ENCODE results near the gene SMIM24.
A peak's percentile ranks its signal among the peaks of the same experiment; 100 is the strongest.
"Not testable (repeated sequence)": the region's sequence is repeated elsewhere in the genome, so short reads cannot be mapped to it uniquely, and the experiment has no call there.

The SMIM24 gene

GRCh38 chr19:3480383-3481091 lies at the start of gene SMIM24:
Gene SMIM24 (minus strand): TSS chr19:3480525. CDS start chr19:3480463, 62 bp downstream.
- TF ChIP-seq, protein P1, sequence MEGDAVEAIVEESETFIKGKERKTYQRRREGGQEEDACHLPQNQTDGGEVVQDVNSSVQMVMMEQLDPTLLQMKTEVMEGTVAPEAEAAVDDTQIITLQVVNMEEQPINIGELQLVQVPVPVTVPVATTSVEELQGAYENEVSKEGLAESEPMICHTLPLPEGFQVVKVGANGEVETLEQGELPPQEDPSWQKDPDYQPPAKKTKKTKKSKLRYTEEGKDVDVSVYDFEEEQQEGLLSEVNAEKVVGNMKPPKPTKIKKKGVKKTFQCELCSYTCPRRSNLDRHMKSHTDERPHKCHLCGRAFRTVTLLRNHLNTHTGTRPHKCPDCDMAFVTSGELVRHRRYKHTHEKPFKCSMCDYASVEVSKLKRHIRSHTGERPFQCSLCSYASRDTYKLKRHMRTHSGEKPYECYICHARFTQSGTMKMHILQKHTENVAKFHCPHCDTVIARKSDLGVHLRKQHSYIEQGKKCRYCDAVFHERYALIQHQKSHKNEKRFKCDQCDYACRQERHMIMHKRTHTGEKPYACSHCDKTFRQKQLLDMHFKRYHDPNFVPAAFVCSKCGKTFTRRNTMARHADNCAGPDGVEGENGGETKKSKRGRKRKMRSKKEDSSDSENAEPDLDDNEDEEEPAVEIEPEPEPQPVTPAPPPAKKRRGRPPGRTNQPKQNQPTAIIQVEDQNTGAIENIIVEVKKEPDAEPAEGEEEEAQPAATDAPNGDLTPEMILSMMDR (IDR thresholded peaks at IDR 0.05; ENCODE audit: insufficient read depth, low read length, poor library complexity, severe bottlenecking), result no peak
- TF ChIP-seq EZH2phosphoT487 (conservative IDR thresholded peaks at IDR 0.05; ENCODE audit: low read length), result no peak
- peak within 1 kb of the TSS; percentile 30; the same call in 1 of the 2 replicates for H3K9ac ChIP-seq (ENCODE audit: low read length)
- no peaks in the 10 kb centered on the region for H3K9me3 ChIP-seq (ENCODE audit: insufficient read depth, low read length)
- no peak within 1 kb of the TSS for H3K4me3 ChIP-seq (ENCODE audit: insufficient read depth, low read length, poor library complexity, severe bottlenecking)
- H3F3A ChIP-seq (ENCODE audit: insufficient read depth), result peaks cover 12% of the 10 kb centered on the region
- H3K9me2 ChIP-seq (replicated peaks; ENCODE audit: insufficient read depth, low read length), result no peaks in the 10 kb centered on the region
- no peaks in the 10 kb centered on the region for H3K27me3 ChIP-seq (ENCODE audit: low read length)
- no peaks in the 10 kb centered on the region for H3K79me2 ChIP-seq (ENCODE audit: insufficient read depth, low read length)
- H3K36me3 ChIP-seq (ENCODE audit: low read length), result no peaks in the 10 kb centered on the region
- peak within 1 kb of the TSS; percentile 68 for H3K27ac ChIP-seq (ENCODE audit: low read depth, low read length)
- peak within 1 kb of the TSS; percentile 25 for H3K4me2 ChIP-seq (ENCODE audit: low read depth, low read length, poor library complexity, severe bottlenecking)
- no peaks in the 10 kb centered on the region for H4K20me1 ChIP-seq (ENCODE audit: low read depth, low read length)
- no peak within 1 kb of the TSS for H2AFZ ChIP-seq (ENCODE audit: low read depth, low read length, severe bottlenecking)

DNA sequence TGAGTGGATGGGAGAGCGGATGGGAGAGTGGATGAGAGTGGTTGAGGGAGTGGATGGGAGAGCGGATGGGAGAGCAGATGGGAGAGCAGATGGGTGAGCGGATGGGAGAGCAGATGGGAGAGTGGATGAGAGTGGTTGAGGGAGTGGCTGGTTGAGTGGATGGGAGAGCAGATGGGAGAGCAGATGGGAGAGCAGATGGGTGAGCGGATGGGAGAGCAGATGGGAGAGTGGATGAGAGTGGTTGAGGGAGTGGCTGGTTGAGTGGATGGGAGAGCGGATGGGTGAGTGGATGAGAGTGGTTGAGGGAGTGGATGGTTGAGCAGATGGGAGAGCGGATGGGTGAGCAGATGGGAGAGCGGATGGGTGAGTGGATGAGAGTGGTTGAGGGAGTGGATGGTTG lies 49.0 kb upstream of the SMIM24 start:
- H3K4me2 ChIP-seq (ENCODE audit: low read depth, low read length, poor library complexity, severe bottlenecking); H3K9ac ChIP-seq (ENCODE audit: low read length); H2AFZ ChIP-seq (ENCODE audit: low read depth, low read length, severe bottlenecking); H3K9me2 ChIP-seq (replicated peaks; ENCODE audit: insufficient read depth, low read length); H3K79me2 ChIP-seq (ENCODE audit: insufficient read depth, low read length); H3F3A ChIP-seq (ENCODE audit: insufficient read depth); H3K27ac ChIP-seq (ENCODE audit: low read depth, low read length); H3K27me3 ChIP-seq (ENCODE audit: low read length); H3K9me3 ChIP-seq (ENCODE audit: insufficient read depth, low read length); H4K20me1 ChIP-seq (ENCODE audit: low read depth, low read length); H3K36me3 ChIP-seq (ENCODE audit: low read length); H3K4me3 ChIP-seq (ENCODE audit: insufficient read depth, low read length, poor library complexity, severe bottlenecking): not testable (repeated sequence)

- Histone ChIP-seq H3K9me3 (ENCODE audit: insufficient read depth, low read length) (no peaks in the 10 kb centered on the region), H3K27ac (ENCODE audit: low read depth, low read length) (no peak overlapping the region), H3F3A (ENCODE audit: insufficient read depth) (no peaks in the 10 kb centered on the region), H3K27me3 (ENCODE audit: low read length) (no peaks in the 10 kb centered on the region), H2AFZ (ENCODE audit: low read depth, low read length, severe bottlenecking) (no peak overlapping the region), H3K79me2 (ENCODE audit: insufficient read depth, low read length) (no peaks in the 10 kb centered on the region), H4K20me1 (ENCODE audit: low read depth, low read length) (no peaks in the 10 kb centered on the region), H3K9me2 (replicated peaks; ENCODE audit: insufficient read depth, low read length) (no peaks in the 10 kb centered on the region), H3K4me2 (ENCODE audit: low read depth, low read length, poor library complexity, severe bottlenecking) (no peak overlapping the region), H3K4me3 (ENCODE audit: insufficient read depth, low read length, poor library complexity, severe bottlenecking) (no peak overlapping the region), H3K36me3 (ENCODE audit: low read length) (no peaks in the 10 kb centered on the region), H3K9ac (ENCODE audit: low read length) (no peak overlapping the region)
- TF ChIP-seq, protein P1 (IDR thresholded peaks at IDR 0.05; ENCODE audit: insufficient read depth, low read length, poor library complexity, severe bottlenecking), result no peak
- TF ChIP-seq EZH2phosphoT487 (conservative IDR thresholded peaks at IDR 0.05; ENCODE audit: low read length), result no peak
Observed at GRCh38 chr19:3528539-3529211, 48.4 kb upstream of the SMIM24 start.

- H3K79me2 ChIP-seq (ENCODE audit: insufficient read depth, low read length), result no peaks in the 10 kb centered on the region
- H3F3A ChIP-seq (ENCODE audit: insufficient read depth), result no peaks in the 10 kb centered on the region
- no peak overlapping the region for H3K9ac ChIP-seq (ENCODE audit: low read length)
- no peak overlapping the region for H3K4me2 ChIP-seq (ENCODE audit: low read depth, low read length, poor library complexity, severe bottlenecking)
- no peaks in the 10 kb centered on the region for H3K27me3 ChIP-seq (ENCODE audit: low read length)
- TF ChIP-seq EZH2phosphoT487 (conservative IDR thresholded peaks at IDR 0.05; ENCODE audit: low read length), result no peak
- TF ChIP-seq, protein P1 (IDR thresholded peaks at IDR 0.05; ENCODE audit: insufficient read depth, low read length, poor library complexity, severe bottlenecking), result no peak
- H3K4me3 ChIP-seq (ENCODE audit: insufficient read depth, low read length, poor library complexity, severe bottlenecking), result no peak overlapping the region
- no peaks in the 10 kb centered on the region for H3K36me3 ChIP-seq (ENCODE audit: low read length)
- H3K9me3 ChIP-seq (ENCODE audit: insufficient read depth, low read length), result no peaks in the 10 kb centered on the region
- H3K9me2 ChIP-seq (replicated peaks; ENCODE audit: insufficient read depth, low read length), result no peaks in the 10 kb centered on the region
- no peak overlapping the region for H2AFZ ChIP-seq (ENCODE audit: low read depth, low read length, severe bottlenecking)
- H4K20me1 ChIP-seq (ENCODE audit: low read depth, low read length), result no peaks in the 10 kb centered on the region
- no peak overlapping the region for H3K27ac ChIP-seq (ENCODE audit: low read depth, low read length)
Observed at GRCh38 chr19:3528080-3528479, 47.8 kb upstream of the SMIM24 start.

All from SU-DHL-6 (cell line).